ENCODE data around the gene RPP38. TPM values are rescaled to one million over a fixed set of nuclear protein-coding genes. Genes with fewer than 3 reads are reported as not detected.
A peak's percentile ranks its signal among the peaks of the same experiment; 100 is the strongest.

Gene RPP38
- total and polyA plus RNA-seq, 2 of the 13 experiments (the other 11 are each of a cell fraction or from before 2014, with no cell fraction given) = 11.7 to 16.4 TPM

DNA sequence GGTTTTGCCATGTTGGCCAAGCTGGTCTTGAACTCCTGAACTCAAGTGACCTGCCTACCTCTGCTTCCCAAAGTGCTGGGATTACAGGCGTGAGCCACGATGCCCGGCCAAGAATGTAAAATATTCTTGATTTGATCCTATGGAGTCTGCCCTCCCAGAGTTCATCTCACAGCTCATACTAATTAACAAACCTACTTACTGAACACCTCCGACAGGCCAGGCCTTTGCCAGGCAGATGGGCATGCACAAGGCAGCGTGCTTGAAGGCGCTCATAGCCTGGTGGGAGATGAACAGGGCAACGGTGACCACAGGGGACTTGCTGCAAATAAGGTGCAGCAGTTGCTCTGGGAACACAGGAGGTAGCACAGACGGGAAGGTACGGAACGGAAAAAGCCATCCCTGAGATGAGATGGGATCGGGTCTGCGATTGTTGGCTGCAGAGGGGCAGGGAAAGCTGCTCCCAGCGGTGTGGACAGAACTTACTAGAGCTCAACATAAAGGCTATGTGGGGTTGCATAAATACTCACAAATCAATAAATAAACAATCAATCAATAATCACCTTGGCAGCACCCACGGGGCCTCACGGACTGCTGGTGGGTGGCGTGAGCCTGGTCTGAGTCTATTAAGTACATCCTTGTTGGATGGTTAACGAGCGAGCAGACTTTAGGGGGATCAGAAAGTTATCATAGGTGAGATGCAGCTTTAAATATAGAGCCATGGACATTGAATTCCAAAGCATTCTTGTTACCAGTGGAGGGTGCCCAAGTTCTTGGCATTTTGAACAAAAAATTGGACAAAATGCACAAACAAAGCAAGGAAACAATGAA, 13.3 kb upstream of the RPP38 start (continued):
- TF ChIP-seq, protein P1, sequence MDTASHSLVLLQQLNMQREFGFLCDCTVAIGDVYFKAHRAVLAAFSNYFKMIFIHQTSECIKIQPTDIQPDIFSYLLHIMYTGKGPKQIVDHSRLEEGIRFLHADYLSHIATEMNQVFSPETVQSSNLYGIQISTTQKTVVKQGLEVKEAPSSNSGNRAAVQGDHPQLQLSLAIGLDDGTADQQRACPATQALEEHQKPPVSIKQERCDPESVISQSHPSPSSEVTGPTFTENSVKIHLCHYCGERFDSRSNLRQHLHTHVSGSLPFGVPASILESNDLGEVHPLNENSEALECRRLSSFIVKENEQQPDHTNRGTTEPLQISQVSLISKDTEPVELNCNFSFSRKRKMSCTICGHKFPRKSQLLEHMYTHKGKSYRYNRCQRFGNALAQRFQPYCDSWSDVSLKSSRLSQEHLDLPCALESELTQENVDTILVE (CRISPR knock-in tag; IDR thresholded peaks at IDR 0.05) = no peak
- no peak for TF ChIP-seq NFYB (CRISPR knock-in tag; IDR thresholded peaks at IDR 0.05)
- TF ChIP-seq, protein P2, sequence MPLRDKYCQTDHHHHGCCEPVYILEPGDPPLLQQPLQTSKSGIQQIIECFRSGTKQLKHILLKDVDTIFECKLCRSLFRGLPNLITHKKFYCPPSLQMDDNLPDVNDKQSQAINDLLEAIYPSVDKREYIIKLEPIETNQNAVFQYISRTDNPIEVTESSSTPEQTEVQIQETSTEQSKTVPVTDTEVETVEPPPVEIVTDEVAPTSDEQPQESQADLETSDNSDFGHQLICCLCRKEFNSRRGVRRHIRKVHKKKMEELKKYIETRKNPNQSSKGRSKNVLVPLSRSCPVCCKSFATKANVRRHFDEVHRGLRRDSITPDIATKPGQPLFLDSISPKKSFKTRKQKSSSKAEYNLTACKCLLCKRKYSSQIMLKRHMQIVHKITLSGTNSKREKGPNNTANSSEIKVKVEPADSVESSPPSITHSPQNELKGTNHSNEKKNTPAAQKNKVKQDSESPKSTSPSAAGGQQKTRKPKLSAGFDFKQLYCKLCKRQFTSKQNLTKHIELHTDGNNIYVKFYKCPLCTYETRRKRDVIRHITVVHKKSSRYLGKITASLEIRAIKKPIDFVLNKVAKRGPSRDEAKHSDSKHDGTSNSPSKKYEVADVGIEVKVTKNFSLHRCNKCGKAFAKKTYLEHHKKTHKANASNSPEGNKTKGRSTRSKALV (CRISPR knock-in tag; IDR thresholded peaks at IDR 0.05) = 0 out of 2 replicates have a peak, but pooled peaks have one; percentile 32
- no peak for TF ChIP-seq MEIS2 (CRISPR knock-in tag; IDR thresholded peaks at IDR 0.05)
- no peak for TF ChIP-seq ZNF207 (IDR thresholded peaks at IDR 0.05; ENCODE audit: borderline replicate concordance)
- TF ChIP-seq ZNF713 (CRISPR knock-in tag; IDR thresholded peaks at IDR 0.05) = no peak
- 0 out of 2 replicates have a peak, but pooled peaks have one; percentile 49 for TF ChIP-seq ZNF430 (CRISPR knock-in tag; IDR thresholded peaks at IDR 0.05)
- TF ChIP-seq, protein P3, sequence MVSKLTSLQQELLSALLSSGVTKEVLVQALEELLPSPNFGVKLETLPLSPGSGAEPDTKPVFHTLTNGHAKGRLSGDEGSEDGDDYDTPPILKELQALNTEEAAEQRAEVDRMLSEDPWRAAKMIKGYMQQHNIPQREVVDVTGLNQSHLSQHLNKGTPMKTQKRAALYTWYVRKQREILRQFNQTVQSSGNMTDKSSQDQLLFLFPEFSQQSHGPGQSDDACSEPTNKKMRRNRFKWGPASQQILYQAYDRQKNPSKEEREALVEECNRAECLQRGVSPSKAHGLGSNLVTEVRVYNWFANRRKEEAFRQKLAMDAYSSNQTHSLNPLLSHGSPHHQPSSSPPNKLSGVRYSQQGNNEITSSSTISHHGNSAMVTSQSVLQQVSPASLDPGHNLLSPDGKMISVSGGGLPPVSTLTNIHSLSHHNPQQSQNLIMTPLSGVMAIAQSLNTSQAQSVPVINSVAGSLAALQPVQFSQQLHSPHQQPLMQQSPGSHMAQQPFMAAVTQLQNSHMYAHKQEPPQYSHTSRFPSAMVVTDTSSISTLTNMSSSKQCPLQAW (CRISPR knock-in tag; IDR thresholded peaks at IDR 0.05) = no peak
- peak; percentile 72; the same call in 1 of the 2 replicates for TF ChIP-seq SSRP1 (CRISPR knock-in tag; IDR thresholded peaks at IDR 0.05)
- TF ChIP-seq IRF2 (CRISPR knock-in tag; IDR thresholded peaks at IDR 0.05) = no peak
- TF ChIP-seq, protein P4, sequence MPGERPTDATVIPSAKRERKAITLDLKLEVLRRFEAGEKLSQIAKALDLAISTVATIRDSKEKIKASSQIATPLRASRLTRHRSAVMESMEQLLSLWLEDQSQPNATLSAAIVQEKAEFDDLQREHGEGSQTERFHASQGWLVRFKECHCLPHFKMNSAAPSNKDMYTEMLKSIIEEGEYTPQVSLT (CRISPR knock-in tag; IDR thresholded peaks at IDR 0.05; ENCODE audit: borderline replicate concordance, low read depth) = no peak
- TF ChIP-seq, protein P5, sequence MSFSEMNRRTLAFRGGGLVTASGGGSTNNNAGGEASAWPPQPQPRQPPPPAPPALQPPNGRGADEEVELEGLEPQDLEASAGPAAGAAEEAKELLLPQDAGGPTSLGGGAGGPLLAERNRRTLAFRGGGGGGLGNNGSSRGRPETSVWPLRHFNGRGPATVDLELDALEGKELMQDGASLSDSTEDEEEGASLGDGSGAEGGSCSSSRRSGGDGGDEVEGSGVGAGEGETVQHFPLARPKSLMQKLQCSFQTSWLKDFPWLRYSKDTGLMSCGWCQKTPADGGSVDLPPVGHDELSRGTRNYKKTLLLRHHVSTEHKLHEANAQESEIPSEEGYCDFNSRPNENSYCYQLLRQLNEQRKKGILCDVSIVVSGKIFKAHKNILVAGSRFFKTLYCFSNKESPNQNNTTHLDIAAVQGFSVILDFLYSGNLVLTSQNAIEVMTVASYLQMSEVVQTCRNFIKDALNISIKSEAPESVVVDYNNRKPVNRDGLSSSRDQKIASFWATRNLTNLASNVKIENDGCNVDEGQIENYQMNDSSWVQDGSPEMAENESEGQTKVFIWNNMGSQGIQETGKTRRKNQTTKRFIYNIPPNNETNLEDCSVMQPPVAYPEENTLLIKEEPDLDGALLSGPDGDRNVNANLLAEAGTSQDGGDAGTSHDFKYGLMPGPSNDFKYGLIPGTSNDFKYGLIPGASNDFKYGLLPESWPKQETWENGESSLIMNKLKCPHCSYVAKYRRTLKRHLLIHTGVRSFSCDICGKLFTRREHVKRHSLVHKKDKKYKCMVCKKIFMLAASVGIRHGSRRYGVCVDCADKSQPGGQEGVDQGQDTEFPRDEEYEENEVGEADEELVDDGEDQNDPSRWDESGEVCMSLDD (CRISPR knock-in tag; IDR thresholded peaks at IDR 0.05; ENCODE audit: borderline replicate concordance) = no peak
- no peak for TF ChIP-seq CENPX (CRISPR knock-in tag; IDR thresholded peaks at IDR 0.05)
- no peak for TF ChIP-seq SAP130 (CRISPR knock-in tag; IDR thresholded peaks at IDR 0.05; ENCODE audit: low read depth)
- no peak for TF ChIP-seq RBM39 (IDR thresholded peaks at IDR 0.05; ENCODE audit: low read depth, low read length, poor library complexity, severe bottlenecking)
- TF ChIP-seq MIXL1 (CRISPR knock-in tag; IDR thresholded peaks at IDR 0.05) = no peak
- no peak for TF ChIP-seq ZNF878 (CRISPR knock-in tag; IDR thresholded peaks at IDR 0.05)
- TF ChIP-seq SALL1 (CRISPR knock-in tag; IDR thresholded peaks at IDR 0.05) = 0 out of 2 replicates have a peak, but pooled peaks have one; percentile 12
- TF ChIP-seq MYNN (CRISPR knock-in tag; IDR thresholded peaks at IDR 0.05; ENCODE audit: low read depth) = no peak
- 0 out of 2 replicates have a peak, but pooled peaks have one; percentile 44 for TF ChIP-seq ZNF468 (CRISPR knock-in tag; IDR thresholded peaks at IDR 0.05)
- no peak for TF ChIP-seq HNRNPLL (IDR thresholded peaks at IDR 0.05; ENCODE audit: low read depth, low read length, poor library complexity, severe bottlenecking)
- peak; percentile 54; the same call in 1 of the 2 replicates for TF ChIP-seq KLF12 (CRISPR knock-in tag; IDR thresholded peaks at IDR 0.05; ENCODE audit: borderline replicate concordance)
